ENCODE data around the gene USP54. TPM values are rescaled to one million over a fixed set of nuclear protein-coding genes. Genes with fewer than 3 reads are reported as not detected.
"Not testable (repeated sequence)": the region's sequence is repeated elsewhere in the genome, so short reads cannot be mapped to it uniquely, and the experiment has no call there.

Gene USP54
- total RNA-seq, 3 donors from 2014 or later = 18.2 to 106 (median 57.0) TPM

- Histone ChIP-seq H3K4me1 (no peaks in the 10 kb centered on the region), H3K36me3 (no peaks in the 10 kb centered on the region), H3K4me3 (peak overlapping the region; percentile 82 to 93 (median 92)), H3K27ac (peak overlapping the region; percentile 93 to 98), H3K9me3 (no peaks in the 10 kb centered on the region), H3K27me3 (no peaks in the 10 kb centered on the region)
- intact Hi-C loops (cut with DNase I; ENCODE audit: low total_unique reads) = no loop called here
- TF ChIP-seq CTCF (IDR thresholded peaks at IDR 0.05) = no peak
- TF ChIP-seq POLR2AphosphoS5 (IDR thresholded peaks at IDR 0.05) = no peak
- no peak for TF ChIP-seq POLR2A (IDR thresholded peaks at IDR 0.05)
- no peak for DNase-seq (ENCODE audit: low spot score in 2 of 2)
Measured at GRCh38 chr10:73625004-73625883, 34.1 kb upstream of the USP54 start.

- Histone ChIP-seq H3K36me3 (no peaks in the 10 kb centered on the region), H3K4me1 (no peaks in the 10 kb centered on the region), H3K9me3 (no peaks in the 10 kb centered on the region), H3K27me3 (no peaks in the 10 kb centered on the region), H3K4me3 (no peak overlapping the region), H3K27ac (no peak overlapping the region)
- peak in 1 of 2 donors; percentile 2 for DNase-seq (ENCODE audit: low spot score in 2 of 2)
- intact Hi-C loops (cut with DNase I; ENCODE audit: low total_unique reads) = no loop called here
- TF ChIP-seq POLR2A (IDR thresholded peaks at IDR 0.05) (no peak), CTCF (IDR thresholded peaks at IDR 0.05) (no peak), POLR2AphosphoS5 (IDR thresholded peaks at IDR 0.05) (no peak)
Measured at GRCh38 chr10:73623056-73623455, 31.9 kb upstream of the USP54 start.

DNA sequence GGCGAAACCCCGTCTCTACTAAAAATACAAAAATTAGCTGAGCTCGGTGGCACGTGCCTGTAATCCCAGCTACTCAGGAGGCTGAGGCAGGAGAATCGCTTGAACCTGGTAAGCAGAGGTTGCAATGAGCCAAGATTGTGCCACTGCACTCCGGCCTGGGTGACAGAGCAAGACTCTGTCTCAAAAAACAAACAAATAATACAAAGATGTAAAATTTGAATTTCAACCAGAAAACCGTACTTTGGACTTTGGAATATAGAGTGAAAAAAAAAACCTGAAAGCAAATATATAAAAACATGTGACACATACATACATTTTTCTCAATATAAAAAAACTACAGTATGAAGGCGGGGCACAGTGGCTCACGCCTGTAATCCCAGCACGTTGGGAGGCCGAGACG lies 29.8 kb upstream of the USP54 start:
- intact Hi-C loops (cut with DNase I; ENCODE audit: low total_unique reads); DNase-seq (ENCODE audit: low spot score in 2 of 2); H3K27me3 ChIP-seq; H3K36me3 ChIP-seq; H3K4me3 ChIP-seq; H3K4me1 ChIP-seq; H3K9me3 ChIP-seq; H3K27ac ChIP-seq: not testable (repeated sequence)

GRCh38 chr10:73617143-73617542 lies 26.0 kb upstream of the USP54 start:
- H3K27me3 ChIP-seq; H3K27ac ChIP-seq; intact Hi-C loops (cut with DNase I; ENCODE audit: low total_unique reads); H3K4me3 ChIP-seq; H3K36me3 ChIP-seq; H3K4me1 ChIP-seq; H3K9me3 ChIP-seq: not testable (repeated sequence)
- DNase-seq (ENCODE audit: low spot score in 2 of 2) = peak in 1 of 2 donors; percentile 9

DNA sequence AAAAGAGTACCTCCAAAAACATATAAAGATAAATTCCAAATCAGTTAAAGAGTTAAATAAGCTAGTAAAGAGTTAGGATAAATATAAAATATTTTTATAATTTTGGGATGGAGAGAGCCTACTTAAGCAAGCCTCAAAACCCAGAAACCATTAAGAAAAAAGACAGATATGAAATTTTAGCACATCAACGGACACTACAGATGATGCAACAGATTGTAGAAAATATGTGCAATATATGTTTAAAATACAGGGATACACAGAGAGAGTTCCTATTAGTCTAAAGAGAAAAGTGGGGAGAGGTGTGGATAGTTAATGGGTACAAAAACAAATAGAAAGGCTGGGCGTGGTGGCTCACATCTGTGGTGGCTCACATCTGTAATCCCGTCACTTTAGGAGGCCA lies 23.6 kb upstream of the USP54 start:
- Histone ChIP-seq H3K4me1 (no peaks in the 10 kb centered on the region), H3K9me3 (no peaks in the 10 kb centered on the region), H3K27ac (no peak overlapping the region), H3K27me3 (no peaks in the 10 kb centered on the region), H3K36me3 (no peaks in the 10 kb centered on the region), H3K4me3 (no peak overlapping the region)
- TF ChIP-seq POLR2AphosphoS5 (IDR thresholded peaks at IDR 0.05) (no peak), CTCF (IDR thresholded peaks at IDR 0.05) (no peak), POLR2A (IDR thresholded peaks at IDR 0.05) (no peak)
- DNase-seq (ENCODE audit: low spot score in 2 of 2) = no peak
- intact Hi-C loops (cut with DNase I; ENCODE audit: low total_unique reads) = no loop called here

- H3K27me3 ChIP-seq = no peaks in the 10 kb centered on the region
- DNase-seq (ENCODE audit: low spot score in 2 of 2) = no peak
- no peak overlapping the region for H3K4me3 ChIP-seq
- H3K9me3 ChIP-seq = no peaks in the 10 kb centered on the region
- intact Hi-C loops (cut with DNase I; ENCODE audit: low total_unique reads) = no loop called here
- TF ChIP-seq CTCF (IDR thresholded peaks at IDR 0.05) = no peak
- H3K4me1 ChIP-seq = no peaks in the 10 kb centered on the region
- no peak overlapping the region for H3K27ac ChIP-seq
- no peaks in the 10 kb centered on the region for H3K36me3 ChIP-seq
Measured at GRCh38 chr10:73609116-73609515, 18.0 kb upstream of the USP54 start.

Data from breast epithelium (tissue), 4 donors.